NCI-H2107 treated with DMSO at 0.1 percent for 48 hours (cell line): ENCODE data around the gene TNFRSF6B.

Experiments
- DNase-seq: peaks from one replicate; lab custom pipeline; 2025; ENCODE audit not compliant: unreplicated experiment; lab: John Stamatoyannopoulos, UW

Gene TNFRSF6B

DNA sequence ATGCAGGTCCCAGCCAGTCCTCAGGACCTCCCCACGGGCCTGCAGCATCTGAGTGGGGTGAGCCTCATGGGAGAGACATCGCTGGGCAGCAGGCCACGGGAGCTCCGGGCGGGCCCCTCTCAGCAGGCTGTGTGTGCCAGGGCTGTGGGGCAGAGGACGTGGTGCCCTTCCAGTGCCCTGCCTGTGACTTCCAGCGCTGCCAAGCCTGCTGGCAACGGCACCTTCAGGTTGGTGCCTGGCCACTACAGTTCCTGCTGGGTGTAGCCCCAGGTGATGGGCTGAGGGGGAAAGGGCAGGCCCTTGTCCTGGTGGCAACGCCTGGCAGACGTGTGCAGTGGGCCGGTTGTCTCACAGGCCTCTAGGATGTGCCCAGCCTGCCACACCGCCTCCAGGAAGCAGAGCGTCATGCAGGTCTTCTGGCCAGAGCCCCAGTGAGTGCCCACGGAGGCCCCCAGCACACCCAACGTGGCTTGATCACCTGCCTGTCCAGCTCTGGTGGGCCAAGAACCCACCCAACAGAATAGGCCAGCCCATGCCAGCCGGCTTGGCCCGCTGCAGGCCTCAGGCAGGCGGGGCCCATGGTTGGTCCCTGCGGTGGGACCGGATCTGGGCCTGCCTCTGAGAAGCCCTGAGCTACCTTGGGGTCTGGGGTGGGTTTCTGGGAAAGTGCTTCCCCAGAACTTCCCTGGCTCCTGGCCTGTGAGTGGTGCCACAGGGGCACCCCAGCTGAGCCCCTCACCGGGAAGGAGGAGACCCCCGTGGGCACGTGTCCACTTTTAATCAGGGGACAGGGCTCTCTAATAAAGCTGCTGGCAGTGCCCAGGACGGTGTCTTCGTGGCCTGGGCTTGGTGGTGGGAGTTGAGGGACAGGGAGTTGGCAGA is 787 bp upstream of the TNFRSF6B start:
- no peak for DNase-seq

DNA sequence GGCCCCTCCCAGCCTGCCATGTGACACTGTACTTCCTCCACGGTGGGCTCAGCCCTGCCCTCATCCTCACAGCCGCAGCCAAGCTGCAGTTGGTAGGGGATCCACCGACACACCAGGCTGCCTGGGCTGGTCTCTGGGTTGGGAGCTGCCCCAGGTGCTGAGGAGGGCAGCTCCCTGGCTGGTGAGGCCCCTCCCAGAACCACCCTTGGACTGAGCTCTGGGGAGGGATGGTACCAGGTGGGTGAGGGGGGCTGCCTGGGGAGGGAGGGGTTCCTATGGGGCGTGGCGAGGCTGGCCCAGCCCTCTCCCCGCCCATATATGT is 185 bp upstream of the TNFRSF6B start:
- DNase-seq: no peak

DNA sequence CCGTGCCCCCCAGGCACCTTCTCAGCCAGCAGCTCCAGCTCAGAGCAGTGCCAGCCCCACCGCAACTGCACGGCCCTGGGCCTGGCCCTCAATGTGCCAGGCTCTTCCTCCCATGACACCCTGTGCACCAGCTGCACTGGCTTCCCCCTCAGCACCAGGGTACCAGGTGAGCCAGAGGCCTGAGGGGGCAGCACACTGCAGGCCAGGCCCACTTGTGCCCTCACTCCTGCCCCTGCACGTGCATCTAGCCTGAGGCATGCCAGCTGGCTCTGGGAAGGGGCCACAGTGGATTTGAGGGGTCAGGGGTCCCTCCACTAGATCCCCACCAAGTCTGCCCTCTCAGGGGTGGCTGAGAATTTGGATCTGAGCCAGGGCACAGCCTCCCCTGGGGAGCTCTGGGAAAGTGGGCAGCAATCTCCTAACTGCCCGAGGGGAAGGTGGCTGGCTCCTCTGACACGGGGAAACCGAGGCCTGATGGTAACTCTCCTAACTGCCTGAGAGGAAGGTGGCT is 960 bp downstream of the TNFRSF6B start:
- DNase-seq: no peak

DNA sequence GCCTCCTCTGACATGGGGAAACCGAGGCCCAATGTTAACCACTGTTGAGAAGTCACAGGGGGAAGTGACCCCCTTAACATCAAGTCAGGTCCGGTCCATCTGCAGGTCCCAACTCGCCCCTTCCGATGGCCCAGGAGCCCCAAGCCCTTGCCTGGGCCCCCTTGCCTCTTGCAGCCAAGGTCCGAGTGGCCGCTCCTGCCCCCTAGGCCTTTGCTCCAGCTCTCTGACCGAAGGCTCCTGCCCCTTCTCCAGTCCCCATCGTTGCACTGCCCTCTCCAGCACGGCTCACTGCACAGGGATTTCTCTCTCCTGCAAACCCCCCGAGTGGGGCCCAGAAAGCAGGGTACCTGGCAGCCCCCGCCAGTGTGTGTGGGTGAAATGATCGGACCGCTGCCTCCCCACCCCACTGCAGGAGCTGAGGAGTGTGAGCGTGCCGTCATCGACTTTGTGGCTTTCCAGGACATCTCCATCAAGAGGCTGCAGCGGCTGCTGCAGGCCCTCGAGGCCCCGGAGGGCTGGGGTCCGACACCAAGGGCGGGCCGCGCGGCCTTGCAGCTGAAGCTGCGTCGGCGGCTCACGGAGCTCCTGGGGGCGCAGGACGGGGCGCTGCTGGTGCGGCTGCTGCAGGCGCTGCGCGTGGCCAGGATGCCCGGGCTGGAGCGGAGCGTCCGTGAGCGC is 1.6 kb downstream of the TNFRSF6B start:
- DNase-seq: no peak

DNA sequence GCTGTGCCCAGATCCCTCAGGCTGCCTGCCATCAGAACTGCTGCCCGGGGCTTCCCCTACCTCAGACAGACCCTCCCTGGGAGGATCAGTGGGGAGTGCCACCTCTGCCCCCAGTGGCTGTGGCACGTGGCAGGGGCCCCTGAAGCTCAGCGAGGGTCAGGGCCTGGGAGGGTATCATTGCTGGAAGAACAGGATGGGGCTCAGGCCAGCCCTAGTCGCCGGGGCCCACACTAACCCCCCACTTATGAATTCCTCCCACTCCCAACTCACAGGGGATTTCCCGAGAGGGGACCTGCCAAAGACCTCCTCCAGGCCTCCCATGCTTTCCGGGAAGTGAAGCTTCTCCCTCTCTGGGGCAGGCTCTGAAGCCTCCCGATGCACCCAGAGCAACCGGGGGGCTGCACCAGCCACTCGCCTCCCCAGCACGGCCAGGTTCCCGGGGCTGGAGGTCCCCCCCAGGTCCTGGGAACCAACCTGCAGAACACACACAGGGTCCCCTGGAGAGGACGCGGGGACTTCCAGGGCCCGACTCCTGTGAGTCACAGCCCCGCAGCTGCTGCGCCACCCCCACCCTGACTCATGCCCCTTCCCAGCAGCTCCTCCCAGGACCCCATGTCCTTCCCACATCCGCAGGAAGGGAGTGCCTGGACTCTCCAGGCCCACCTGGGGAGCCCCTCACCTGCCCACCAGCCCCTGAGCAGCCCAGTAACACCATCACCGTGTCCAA is 2.5 kb downstream of the TNFRSF6B start:
- no peak for DNase-seq

DNA sequence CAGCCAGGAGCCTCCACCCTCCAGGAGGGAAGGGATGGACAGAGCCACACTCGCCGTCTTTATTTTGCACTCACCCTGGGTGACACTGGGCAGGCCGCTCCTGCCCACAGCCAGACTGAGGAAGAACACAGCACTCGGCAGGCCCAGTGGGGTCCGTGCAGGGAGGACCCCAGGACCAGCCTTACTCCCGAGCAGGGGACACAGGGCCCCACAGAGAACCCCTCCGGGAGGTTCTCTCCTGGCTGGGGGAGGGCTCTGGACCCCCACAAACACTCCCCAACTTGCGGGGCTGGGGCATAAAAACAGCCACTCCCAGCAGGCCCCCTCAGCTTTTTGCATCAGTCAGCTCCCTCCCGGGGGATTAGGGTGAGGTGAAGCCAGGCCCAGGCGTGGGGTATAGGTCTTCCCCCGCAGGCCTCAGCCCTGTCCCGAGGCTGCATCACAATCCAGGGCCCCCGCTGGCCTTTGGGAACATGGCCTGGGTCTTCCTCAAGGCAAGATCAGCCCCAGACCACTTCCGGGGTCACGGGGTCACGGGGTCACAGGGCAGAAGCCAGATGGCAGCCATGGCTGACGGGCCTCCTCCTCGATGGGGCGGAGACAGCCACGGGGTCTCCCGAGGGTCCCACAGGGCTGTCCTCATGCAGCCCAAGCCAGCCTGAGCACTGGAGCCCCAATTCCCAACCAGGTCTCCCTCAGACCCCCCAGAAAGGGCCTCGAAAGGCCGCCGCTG is 3.2 kb downstream of the TNFRSF6B start:
- no peak for DNase-seq

DNA sequence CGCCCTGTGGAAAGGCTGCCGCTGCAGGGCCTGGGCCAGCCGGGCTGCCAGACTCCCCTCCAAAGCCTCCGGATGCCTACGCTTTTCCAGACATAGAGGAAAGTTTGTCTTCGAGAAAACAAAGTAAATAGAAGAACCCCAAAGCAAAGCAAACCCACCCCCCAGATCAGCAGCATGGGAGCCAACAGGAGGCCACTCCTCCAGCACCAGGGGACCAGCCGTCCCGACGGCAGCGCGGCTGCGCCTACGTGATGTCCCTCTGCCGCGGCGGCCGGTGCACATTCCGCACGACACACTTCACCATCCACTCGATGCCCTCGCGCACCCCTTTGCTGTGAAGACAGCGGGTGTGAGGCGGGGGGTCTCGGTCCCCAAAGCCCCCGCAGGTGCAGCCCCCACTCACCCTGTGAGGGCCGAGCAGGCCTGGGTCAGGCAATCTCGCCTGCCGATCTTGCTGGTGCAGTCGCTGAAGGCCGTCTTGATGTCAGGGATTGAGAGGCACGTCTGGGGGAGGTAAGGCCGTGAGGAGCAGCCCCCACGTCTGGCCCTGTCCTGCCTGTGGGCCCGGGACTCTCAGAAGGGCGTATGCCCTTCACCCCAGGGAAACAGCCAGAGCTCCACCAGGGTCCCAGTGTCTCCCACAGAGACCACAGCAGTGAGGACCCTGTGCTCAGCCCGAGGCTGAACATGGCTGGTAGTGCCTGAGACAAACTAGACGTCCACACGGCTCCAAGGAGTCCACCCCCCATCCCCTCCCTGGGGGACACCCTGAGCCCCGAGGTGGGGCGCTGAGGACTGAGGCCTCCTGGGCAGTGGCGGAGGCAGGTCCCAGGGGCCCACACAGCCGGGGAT is 4.0 kb downstream of the TNFRSF6B start:
- no peak for DNase-seq

DNA sequence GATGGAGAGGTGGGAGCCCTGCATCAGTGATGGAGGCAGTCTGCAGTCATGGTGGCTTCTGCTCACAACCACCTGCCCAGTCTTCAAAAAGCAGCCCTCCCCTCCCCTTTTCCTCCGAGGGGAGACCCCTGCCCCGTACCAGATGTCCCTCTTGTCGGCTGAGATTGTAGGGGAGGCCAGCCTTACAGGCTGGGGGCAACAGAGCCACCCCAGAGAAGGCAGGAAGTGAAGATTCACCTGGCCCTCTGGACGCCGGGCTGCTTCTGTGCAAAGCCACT is 4.5 kb downstream of the TNFRSF6B start:
- no peak for DNase-seq

DNA sequence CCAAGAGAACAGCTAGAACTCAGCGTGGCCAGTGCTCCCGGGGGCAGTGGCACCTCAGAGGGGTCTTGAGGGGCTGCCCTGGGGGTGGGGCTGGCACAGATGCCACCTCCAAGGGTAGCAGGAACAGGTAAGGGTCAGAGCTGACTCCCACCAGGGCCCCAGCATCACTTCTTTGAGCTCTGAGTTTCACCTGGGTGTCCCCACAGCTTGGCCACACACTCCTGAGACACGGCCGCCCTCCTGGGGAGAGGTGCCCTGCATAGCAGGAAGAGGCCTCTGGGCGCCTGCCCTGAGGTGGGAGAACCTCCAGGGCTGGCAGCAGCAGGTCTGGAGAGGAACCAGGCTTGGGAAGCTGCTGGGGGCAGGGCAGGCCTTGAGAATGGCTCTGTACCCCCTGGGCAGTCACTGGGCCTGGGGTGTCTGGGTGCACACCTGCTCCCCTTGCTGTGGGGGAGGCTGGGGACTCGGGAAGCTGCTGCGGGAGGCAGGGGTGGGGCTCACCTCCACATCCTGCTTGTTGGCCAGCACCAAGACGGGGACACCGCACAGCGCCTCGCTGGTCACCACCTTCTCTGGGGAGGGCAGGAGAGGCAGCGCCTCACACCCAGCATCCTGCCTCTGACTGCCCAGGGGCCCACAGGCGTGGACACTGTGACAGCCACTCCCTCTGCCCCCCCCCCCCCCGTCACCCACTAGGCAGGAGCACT is 5.0 kb downstream of the TNFRSF6B start:
- no peak for DNase-seq

DNA sequence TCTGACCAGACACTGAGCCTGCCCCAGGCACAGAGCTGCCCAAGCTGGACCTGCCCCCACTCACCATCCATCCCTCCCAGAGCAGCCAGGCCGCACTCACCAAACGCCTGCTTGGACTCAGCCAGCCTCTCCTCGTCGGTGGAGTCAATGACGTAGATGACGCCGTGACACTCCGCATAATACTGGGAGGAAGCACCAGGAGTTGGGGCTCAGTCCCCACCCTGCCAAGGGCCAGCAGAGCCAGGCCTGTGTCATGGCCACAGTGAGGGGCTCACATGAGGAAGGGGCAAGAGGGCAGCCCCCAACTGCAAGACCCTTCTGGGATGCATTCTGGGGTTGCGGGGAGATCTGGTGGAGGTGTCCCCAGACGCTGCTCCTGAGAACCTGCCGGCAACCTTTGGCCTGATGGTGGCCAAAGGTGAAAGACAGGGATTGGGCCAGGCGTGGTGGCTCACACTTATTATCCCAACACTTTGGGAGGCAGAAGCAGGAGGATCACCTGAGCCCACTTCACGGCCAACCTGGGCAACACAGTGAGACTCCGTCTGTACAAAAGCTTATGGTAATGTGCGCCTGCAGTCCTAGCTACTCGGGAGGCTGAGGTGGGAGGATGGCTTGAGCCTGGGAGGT is 5.7 kb downstream of the TNFRSF6B start:
- no peak for DNase-seq

DNA sequence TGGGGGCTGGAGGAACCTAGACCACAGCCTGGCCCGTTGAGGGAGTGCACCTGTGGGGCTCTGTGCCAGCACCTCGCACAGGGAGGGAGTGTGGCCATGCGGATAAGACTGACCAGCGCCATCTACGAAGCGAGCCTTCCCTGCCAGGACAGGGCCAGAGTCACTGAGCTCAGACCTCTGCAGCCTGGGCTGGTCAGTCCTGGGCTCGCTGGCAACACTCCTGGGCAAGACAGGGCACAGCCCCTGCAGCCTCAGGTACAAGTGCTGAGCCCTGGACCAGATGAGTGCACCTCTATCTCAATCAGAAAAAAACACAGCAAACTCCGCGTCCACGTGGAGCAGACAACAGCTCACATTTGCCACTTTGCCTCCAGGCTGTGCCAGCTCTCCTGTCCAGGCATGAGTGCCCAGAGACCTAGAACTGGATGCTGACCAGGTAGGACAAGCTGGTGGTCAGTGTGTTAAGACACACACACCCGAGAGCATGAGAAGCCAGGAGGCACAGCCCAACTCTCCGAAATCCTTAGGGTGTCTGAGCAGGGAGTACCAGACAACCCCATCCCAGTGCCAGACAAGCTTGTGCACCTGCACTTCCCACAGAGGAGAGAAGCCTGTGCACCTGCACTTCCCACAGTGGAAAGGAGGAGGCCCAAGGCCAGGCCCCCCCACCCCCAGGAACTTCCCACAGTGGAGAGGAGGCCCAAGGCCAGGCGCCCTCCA is 6.5 kb downstream of the TNFRSF6B start:
- DNase-seq: no peak

DNA sequence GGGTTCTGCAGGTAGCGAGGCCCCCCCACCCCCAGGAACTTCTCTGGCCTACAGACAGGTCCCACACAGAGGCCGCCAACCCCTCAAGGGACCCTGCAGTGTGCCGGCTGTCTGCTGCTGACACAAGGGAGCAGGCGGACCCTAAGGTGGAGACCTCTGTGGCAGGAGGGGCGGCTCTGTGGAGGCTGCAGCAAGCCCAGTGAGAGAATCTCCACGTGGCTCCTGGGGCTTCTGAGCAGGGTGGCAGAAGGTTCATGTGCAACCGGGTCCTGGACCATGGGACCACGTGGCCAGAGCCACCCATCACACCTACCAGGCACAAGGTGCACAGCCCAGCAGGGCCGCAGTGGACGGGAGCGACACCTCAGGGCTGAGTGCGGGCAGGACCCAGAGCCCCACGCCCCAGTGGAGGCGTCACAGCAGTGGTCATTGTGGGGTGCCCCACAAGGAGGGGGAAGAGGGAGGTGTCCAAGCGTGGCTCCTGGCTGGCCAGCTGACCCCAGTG is 7.1 kb downstream of the TNFRSF6B start:
- DNase-seq: no peak

DNA sequence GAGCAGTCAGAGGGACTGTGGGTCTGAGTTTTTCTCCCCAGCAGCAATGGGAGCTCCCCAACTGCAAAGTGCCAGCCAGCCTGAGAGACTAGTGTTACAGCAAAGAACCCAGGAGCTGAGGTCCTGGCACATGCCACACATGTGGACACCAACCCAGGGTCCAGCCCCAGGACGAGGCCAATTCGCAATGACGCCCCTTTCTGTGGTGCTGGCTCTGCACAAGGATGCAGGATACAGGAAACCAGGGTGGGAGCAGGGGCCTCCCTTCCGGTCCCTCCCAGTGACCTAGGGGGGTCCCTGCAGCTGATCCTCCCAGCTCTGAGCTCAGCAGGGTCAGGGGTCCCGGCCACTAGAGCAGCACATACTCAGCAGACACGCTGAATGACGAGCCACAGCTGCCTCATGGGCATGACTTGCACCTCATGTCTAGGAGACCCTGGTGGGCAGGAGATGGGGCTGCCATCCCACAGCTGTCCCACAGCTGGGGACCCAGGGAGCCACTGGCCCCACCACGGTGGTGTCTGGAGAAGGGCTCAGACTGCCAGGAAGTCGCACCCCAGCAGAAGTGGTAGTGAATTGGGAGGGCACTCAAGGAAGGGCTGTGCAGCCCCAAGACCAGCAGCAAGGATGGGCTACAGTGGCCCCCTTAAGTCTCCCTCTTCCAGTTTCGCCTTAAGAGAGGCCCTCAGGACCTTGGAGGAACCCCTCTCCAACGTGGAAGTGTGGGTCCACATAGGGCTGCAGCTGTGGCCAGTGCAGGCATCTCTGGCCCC is 7.7 kb downstream of the TNFRSF6B start:
- DNase-seq: no peak

DNA sequence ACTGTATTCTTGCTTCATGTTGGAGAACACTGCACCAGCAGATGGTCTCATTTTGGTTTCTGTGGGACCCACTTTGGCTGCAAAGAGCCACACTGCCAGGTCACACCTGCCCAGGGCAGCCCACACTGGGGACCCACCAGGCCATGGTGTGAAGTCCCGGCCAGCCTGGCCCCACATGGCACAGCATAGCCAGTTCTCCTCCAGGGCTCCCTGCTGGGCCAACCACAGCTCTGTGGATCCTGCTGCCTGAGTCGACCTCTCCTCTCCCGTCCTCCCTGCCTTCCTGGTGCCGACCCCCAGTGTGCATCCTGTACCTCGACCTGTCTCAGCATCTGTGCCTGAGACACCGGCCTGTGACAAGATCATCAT is 8.3 kb downstream of the TNFRSF6B start:
- no peak for DNase-seq

DNA sequence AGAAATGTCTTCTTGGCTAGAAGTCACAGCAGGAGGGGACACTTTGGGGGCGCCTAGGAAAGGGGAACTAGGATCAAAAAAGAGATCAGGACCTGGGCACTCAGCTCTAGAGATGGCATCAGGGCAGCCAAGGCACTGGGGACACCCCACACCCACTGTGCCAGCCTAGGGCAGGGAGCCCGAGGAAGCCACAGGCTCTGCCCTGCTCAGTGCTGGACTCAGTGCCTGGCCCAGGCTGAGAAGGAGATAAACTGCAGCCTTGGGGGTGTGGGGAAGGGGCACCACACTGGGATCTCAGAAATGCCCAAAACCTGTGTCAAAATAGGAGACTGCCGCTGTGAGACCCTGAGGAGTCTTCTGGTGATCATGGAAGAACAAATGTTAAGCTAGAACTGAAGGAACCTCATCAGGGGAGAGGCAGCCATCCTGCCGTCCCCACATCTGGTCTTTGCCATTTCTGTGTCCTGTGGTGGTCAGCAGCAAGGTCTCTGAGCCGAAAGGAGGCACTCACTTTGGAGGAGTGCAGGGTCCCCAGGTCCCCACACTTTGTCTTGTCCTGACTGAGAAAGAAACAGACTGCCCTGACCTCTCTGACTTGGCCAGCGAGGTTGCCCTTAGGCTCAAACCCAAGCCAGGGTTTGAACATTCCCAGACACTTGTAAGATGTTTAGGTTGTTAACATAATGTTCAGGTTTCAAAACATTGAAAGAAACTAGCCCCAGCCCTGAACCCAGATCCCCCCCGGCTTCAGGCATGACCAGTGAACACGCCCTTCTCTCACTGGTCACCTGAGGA is 9.0 kb downstream of the TNFRSF6B start:
- DNase-seq: no peak

DNA sequence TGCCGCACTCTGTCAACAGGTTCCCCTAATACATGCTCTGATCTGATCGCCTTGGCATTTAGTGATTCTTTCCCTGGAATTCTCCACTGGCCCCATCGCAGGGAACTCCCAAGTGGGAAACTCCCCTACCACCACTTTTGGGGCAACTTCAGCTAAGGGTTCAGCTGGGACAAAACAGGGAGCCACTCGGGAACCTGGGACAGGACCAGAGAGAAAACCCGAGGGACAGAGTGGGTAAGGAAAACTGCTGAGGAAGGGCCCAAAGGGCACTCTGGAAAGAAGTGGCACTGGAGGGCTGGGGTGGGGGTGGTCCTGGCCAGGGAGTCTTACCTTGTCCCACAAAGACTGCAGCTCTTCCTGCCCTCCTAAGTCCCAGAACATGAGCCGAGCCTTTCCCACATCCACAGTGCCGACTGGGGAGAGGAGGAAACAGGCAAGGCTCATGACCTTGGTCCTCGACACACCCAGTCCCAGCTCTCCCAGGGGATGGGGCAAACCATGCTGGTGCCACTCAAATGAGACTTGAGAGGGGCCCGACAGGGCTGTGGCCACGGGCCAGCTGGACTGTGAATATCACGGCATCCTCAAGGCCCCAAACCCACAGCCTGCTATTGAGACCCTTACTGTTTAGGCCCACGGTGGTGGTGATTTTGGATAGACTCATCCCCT is 9.7 kb downstream of the TNFRSF6B start:
- no peak for DNase-seq
